NCI-H2227 (cell line): ENCODE data around the gene DCXR.
"Not testable (repeated sequence)": the region's sequence is repeated elsewhere in the genome, so short reads cannot be mapped to it uniquely, and the experiment has no call there.

Experiments
- DNase-seq: peaks from one replicate; lab custom pipeline; 2025; ENCODE audit not compliant: unreplicated experiment; lab: John Stamatoyannopoulos, UW

Gene DCXR

DNA sequence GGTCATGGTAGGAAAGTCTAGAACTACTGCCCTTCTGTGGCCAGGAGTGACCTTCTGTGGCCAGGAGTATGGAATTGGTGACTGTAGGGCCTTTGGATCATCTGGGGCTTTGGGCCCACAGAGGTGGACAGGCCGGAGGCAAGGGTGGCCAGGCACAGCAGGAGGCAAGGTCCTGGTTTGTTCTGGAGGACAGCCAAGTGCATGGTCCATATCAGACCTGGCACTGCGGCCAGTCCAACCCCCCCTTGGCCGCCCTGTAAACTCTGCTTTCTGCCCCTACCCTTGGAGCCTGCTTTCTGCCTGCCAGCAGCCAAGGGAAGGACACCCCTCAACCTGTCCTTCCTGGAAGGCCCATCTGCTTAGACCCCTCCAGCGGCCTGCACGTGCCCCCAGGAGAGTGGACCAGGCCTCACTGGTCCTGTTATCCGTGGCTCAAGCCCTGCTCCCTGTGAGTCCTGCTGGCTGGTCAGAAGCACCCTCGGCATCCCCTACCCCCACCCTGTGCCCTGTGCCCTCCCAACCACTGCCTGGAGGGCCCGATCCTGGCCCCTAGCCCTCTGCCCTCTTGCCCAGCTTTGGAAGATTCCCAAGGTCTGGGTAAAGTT lies 2.3 kb upstream of the DCXR start:
- no peak for DNase-seq

DNA sequence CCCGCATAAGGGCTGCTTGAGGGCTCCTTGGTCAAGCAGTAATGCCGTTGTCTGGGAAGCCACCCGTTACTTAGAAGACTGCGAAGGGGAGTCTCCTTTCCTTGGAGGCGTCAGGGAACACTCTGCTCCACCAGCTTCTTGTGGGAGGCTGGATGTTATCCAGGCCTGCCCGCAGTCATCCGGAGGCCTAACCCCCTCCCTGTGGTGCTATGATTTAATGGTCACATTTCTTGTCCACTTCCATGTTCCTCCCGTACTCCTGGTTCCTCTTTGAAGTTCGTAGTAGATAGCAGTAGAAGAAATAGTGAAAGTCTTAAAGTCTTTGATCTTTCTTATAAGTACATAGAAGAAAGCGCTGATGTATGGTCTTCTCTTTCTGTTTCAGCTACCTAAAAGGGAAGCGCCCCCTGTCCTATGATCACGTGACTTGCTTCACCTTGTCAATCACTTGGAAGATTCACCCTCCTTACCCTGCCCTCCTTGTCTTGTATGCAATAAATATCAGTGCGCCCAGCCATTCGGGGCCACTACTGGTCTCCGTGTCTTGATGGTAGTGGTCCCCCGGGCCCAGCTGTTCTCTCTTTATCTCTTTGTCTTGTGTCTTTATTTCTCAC lies 1.4 kb upstream of the DCXR start:
- not testable (repeated sequence) for DNase-seq

DNA sequence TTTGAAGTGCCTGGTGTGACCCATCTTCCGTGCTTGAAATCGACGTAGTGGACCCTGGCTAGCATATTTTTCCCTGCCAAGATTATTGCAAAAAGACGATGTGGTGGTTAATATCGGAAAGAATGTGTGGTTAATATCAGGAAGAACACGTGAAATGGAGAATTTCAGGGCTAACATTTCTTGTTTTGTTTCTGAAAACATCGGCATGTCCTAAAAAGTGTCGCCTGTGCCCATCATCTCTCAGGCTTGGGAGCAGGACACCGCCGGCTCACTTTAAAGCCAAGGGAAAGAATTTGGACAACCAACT lies 345 bp upstream of the DCXR start:
- no peak for DNase-seq

- no peak for DNase-seq
Measured at GRCh38 chr17:82036634-82037091, 834 bp downstream of the DCXR start.

DNA sequence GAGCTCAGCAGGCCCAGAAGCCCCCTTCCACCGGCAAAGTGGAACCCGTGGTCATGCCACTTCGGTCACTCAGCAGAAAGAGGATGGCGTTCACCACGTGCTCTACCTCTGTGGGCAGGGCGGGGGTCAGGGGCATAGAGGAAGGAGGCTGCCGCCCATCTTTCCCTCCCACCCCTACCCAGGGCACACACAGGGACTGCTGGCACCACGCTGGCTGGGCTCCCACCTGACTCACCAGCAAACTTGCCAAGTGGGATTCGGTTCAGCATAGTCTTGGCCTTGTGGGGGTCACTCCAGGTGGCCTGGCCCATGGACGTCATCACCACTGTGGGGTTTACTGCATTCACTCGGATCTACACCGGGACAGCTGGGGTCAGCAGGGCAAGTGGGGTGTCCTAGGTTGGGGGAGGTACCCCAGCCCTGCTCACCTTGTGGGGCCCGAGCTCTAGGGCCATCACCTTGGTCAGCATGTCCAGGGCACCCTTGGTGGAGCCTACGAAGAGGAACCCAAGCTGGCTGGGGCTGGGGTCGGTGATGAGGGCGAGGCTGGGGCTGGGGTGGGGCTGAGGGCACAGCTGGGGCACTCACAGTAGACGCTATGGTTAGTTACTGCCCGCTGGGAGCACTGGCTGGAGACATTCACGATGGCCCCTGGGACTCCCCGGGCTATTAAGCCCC lies 1.4 kb downstream of the DCXR start:
- no peak for DNase-seq

- DNase-seq, result no peak
Measured at GRCh38 chr17:82035488-82035887, 2.0 kb downstream of the DCXR start.

DNA sequence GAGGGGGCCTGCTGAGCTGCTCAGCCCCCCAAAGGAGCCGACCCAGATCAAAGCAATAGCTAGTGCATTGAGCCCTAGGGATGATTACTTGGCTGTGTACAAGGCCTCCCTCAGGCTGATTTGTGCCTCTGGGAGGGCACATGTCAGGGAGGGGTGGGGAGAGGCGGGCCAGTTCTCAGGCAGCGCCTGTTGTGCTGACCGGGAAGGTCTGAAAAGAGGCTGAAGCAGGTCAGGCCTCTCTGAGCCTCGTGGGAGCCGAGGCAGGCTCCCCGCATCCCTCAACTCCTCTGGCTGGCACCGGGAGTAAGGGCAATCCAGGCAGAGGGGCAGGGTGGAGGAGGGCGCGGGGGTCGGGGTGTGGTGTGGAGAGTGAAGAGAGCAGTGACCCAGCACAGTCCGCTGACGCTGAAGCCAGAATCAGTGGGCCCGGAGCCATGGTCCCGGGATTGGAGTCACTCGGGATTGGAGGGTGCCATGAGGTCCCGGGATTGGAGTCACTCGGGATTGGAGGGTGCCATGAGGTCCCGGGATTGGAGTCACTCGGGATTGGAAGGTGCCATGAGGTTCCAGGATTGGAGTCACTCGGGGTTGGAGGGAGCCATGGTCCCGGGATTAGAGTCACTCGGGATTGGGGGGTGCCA lies 3.0 kb downstream of the DCXR start:
- DNase-seq, result no peak

DNA sequence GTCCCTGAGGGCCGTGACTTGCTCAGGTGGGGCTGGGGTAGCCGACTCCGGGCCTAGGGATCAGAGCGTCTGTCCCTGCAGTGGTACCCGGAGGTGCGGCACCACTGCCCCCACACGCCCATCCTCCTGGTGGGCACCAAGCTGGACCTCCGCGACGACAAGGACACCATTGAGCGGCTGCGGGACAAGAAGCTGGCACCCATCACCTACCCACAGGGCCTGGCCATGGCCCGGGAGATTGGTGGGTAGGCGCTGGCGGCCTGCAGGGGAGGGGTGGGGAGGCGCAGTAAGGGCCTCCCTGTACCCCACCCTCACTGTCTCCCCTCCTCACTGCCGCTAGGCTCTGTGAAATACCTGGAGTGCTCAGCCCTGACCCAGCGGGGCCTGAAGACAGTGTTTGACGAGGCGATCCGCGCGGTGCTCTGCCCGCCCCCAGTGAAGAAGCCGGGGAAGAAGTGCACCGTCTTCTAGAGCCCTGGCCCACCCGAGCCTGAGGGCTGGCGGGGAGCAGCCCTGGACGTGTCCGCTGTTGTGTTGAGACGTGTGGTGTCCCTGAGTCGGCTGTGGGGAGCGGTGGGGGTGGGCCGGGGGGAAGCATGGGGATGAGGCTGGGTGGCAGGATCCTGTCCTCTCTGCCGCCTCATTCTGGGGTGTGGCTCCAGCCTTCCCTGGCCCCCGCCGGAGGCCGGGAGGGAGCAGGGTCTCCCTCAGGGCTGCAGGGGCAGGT lies 4.0 kb downstream of the DCXR start:
- no peak for DNase-seq

GRCh38 chr17:82031885-82032627 lies 5.4 kb downstream of the DCXR start:
- DNase-seq, result peak; percentile 58

GRCh38 chr17:82031303-82031884 lies 6.1 kb downstream of the DCXR start, which contains the start of gene RAC3:
Gene RAC3 (plus strand): TSS chr17:82031678. CDS start chr17:82031762, 84 bp downstream.
- DNase-seq, result peak; percentile 82

DNA sequence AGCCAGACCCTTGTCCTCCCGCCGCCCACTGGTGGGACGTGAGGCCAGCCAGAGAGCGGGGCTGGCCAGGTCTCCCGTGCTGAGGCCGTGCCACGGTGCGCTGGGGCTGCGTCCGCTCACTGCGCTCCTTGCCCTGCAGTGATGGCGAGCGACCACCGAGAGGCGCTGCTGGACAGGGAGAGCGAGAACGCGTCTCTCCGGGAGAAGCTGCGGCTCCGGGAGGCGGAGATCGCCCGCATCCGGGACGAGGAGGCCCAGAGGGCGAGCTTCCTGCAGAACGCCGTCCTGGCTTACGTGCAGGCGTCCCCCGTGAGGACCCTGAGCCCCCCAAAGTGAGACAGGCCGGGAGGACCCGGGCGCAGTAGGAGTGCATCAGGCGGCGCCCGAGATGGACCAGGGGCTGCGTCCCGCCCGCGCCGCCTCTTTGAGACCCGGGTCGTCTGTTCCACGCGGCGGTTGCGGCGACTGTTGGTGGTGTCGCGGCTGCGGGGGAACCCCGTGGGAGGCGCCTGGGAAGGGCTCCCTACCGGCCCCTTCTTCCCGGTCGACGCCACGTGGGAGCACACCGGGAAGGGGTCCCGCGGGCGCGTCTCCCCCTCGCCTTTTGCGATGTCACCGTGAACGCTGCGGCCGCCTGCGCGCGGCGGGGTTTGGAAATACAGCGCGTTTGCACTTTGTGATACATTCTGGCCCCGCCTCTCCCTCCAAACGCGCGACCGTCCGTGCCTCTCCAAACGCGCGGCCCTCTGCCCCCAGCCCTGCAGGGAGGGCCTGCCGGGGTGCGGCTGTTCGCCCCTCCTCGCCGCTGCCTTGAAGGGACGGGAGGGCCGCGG lies 6.8 kb downstream of the DCXR start:
- peak; percentile 92 for DNase-seq

DNA sequence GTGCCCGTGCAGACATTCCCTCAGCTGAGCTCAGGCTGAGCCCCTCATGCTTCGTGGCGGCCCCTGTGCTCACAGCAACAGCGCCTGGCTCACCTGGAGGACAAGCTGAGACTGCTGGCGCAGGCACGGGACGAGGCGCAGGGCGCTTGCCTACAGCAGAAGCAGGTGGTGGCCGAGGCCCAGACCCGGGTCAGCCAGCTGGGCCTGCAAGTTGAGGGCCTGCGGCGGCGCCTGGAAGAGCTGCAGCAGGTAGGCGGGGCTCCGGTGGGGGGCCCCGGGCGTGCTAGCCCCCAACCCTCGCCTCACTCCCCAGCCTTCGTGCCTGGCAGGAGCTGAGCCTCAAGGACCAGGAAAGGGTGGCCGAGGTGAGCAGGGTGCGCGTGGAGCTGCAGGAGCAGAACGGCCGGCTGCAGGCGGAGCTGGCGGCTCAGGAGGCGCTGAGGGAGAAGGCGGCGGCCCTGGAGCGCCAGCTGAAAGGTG lies 7.5 kb downstream of the DCXR start:
- no peak for DNase-seq

DNA sequence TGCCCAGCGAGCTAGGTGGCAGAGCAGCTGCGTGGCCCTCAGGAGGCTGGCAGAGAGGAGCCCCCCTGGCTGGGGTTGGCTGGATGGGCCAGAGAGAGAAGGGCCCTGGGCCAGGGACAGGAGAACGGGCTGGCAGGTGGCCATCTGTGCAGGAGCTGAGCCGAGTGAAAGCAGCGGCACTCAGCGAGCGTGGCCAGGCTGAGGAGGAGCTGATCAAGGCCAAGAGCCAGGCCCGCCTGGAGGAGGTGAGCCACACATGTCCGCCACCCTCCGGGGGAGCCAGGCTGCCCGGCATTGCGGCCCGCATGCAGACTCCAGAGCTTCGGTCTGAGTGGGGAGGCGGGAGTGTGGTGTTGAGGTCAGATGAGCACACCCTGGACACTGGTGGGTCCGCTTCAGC lies 8.1 kb downstream of the DCXR start:
- no peak for DNase-seq

- DNase-seq, result no peak
Measured at GRCh38 chr17:82028966-82029365, 8.5 kb downstream of the DCXR start.

GRCh38 chr17:82028246-82028645 lies 9.3 kb downstream of the DCXR start:
- DNase-seq, result no peak

DNA sequence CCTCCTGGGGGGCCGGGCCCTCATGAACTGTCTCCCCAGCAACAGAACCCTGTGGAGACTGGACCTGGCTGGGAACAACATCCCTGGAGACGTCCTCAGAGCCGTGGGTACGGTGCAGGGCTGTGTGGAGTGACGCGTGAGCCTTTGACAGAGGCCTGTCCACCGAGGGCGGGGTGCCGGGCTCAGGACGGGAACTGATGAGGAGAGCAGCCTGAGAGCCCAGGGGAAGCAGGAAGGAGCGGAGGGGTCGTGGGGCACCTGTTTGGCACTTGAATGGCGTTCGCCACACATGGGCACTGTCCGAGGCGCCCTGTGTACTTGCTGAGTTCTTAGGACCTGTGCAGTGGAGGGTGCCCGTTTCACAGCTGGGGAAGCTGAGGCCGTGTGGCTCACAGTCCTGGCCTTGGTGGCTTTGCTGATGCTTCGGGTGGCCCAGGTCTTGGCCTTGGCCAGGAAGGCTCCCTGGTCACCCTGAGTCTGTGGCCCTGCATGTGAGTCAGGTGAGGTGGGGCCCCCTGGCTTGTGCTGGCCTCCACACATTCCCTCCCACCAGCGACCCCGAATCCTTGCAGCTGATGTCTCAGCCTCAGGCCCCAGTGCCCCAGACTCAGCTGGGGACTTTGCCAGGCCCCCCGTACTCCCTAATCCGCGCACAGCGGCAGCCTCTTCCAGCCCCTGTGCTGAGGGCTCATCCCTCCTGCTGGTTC lies 11.9 kb downstream of the DCXR start:
- no peak for DNase-seq

- no peak for DNase-seq
Measured at GRCh38 chr17:82024859-82025258, 12.6 kb downstream of the DCXR start.

DNA sequence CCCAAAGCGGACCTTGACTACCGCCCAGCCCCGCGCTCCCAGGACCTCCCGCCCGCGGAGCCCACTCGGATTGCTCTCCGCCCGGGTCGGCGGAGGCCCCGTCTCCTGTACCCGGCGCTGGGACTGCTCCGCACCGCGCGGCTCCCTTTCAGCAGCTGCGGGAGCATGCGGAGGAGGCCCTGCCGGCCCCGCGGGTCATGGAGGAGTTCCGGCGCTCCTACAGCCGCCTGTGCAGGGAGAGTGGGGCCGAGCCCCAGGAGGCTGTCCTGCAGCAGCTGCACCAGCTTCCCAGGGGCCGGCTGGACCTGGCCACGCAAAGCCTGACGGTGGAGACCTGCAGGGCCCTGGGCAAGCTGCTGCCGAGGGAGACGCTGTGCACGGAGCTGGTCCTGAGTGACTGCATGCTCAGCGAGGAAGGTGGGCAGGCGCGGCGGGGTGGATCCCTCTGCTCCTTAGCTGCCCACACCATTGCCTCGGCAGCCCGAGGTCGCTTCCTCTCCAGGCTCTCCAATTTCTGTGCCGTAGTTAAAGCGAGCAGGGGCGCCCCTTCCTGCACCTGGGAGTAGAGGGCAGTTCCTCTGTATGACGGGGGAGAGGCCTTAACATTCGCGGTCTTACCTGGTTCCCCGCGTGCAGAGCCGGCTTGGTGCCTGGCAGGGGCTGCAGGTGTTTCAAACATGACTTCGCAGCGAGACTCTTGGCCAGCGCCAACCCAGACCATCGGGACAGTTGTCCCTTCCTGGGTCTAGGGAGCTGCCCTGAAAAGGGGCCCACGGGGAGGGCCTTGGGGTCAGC lies 13.9 kb downstream of the DCXR start:
- DNase-seq, result peak; percentile 66
